WERI-Rb-1 (cell line): ENCODE measurements around the gene CLEC11A.
A peak's percentile ranks its signal among the peaks of the same experiment; 100 is the strongest.

ENCODE experiments used
- DNase-seq: peaks from one replicate; pipeline ENCODE4 v3.0.0-alpha.2; 2020
- H3K27ac ChIP-seq: fragments of 250-450 bp; sonication (Bioruptor Pico); 2 replicates; pipeline ENCODE4 v1.5.1; 2020; ENCODE audit warnings: mild to moderate bottlenecking, moderate library complexity
- H3K27me3 ChIP-seq: fragments of 250-450 bp; sonication (Bioruptor Pico); 2 replicates; pipeline ENCODE4 v1.5.1; 2021; ENCODE audit warnings: mild to moderate bottlenecking, low read depth, moderate library complexity; ENCODE audit not compliant: insufficient read depth, severe bottlenecking
- H3K36me3 ChIP-seq: fragments of 250-450 bp; sonication (Bioruptor Pico); 2 replicates; pipeline ENCODE4 v1.5.1; 2020; ENCODE audit warnings: mild to moderate bottlenecking, moderate library complexity
- H3K4me3 ChIP-seq: 2 replicates; pipeline ENCODE4 v1.5.1; 2011; ENCODE audit warnings: low read depth, mild to moderate bottlenecking, control low read depth, low read length
- H3K9me3 ChIP-seq: fragments of 250-450 bp; sonication (Bioruptor Pico); 2 replicates; pipeline ENCODE4 v1.5.1; 2021; ENCODE audit warnings: mild to moderate bottlenecking, moderate library complexity; ENCODE audit not compliant: severe bottlenecking
- CTCF ChIP-seq: IDR thresholded peaks from 2 replicates; pipeline ENCODE4 v1.5.1; 2011; ENCODE audit warnings: low read depth, mild to moderate bottlenecking, control low read depth, inconsistent platforms, low read length

Gene CLEC11A

GRCh38 chr19:50686310-50687032 is 36.7 kb upstream of the CLEC11A start:
- Histone ChIP-seq H3K36me3 (peaks cover 18% of the 10 kb centered on the region), H3K9me3 (no peaks in the 10 kb centered on the region), H3K27me3 (no peaks in the 10 kb centered on the region), H3K4me3 (no peak overlapping the region), H3K27ac (no peak overlapping the region)
- DNase-seq, result no peak
- TF ChIP-seq CTCF, result no peak

GRCh38 chr19:50688766-50689165 is 34.4 kb upstream of the CLEC11A start:
- Histone ChIP-seq H3K9me3 (no peaks in the 10 kb centered on the region), H3K4me3 (no peak overlapping the region), H3K36me3 (peaks cover 18% of the 10 kb centered on the region), H3K27me3 (no peaks in the 10 kb centered on the region), H3K27ac (no peak overlapping the region)
- no peak for DNase-seq
- no peak for TF ChIP-seq CTCF

- no peak for TF ChIP-seq CTCF
- H3K9me3 ChIP-seq, result no peaks in the 10 kb centered on the region
These were observed 32.7 kb upstream of the CLEC11A start for GRCh38 chr19:50690439-50690838.

GRCh38 chr19:50693064-50693975 is 29.8 kb upstream of the CLEC11A start:
- Histone ChIP-seq H3K36me3 (no peaks in the 10 kb centered on the region; the same call in 1 of the 2 replicates), H3K4me3 (peak overlapping the region; percentile 71), H3K27me3 (no peaks in the 10 kb centered on the region), H3K27ac (peak overlapping the region; percentile 14; the same call in 1 of the 2 replicates), H3K9me3 (no peaks in the 10 kb centered on the region)
- DNase-seq, result no peak
- no peak for TF ChIP-seq CTCF

More at GRCh38 chr19:50690439-50690838, 32.7 kb upstream of the CLEC11A start:
- Histone ChIP-seq H3K27ac (no peak overlapping the region), H3K4me3 (no peak overlapping the region), H3K36me3 (peaks cover 7% of the 10 kb centered on the region), H3K27me3 (no peaks in the 10 kb centered on the region)
- no peak for DNase-seq

- peak overlapping the region; percentile 51; the same call in 1 of the 2 replicates for H3K27ac ChIP-seq
- peak overlapping the region; percentile 71 for H3K4me3 ChIP-seq
- DNase-seq, result no peak
- H3K9me3 ChIP-seq, result no peaks in the 10 kb centered on the region
- no peak for TF ChIP-seq CTCF
- H3K27me3 ChIP-seq, result no peaks in the 10 kb centered on the region
- no peaks in the 10 kb centered on the region; the same call in 1 of the 2 replicates for H3K36me3 ChIP-seq
These were observed 28.4 kb upstream of the CLEC11A start for GRCh38 chr19:50694815-50695145.
